ENCODE data around the gene ASXL1. TPM values are rescaled to one million over a fixed set of nuclear protein-coding genes. Genes with fewer than 3 reads are reported as not detected.
A peak's percentile ranks its signal among the peaks of the same experiment; 100 is the strongest.

ASXL1 gene
- total RNA-seq, 1 donor from 2014 or later: 71.9 TPM

- Histone ChIP-seq H3K36me3 (no peaks in the 10 kb centered on the region), H3K27me3 (ENCODE audit: low read depth) (no peaks in the 10 kb centered on the region), H3K4me3 (peak overlapping the region; percentile 83), H3K27ac (peak overlapping the region; percentile 97), H3K9me3 (no peaks in the 10 kb centered on the region), H3K4me1 (peaks cover 33% of the 10 kb centered on the region)
- no peak for TF ChIP-seq CTCF (IDR thresholded peaks at IDR 0.05)
- no peak for ATAC-seq
- intact Hi-C loops (cut with DNase I): no loop called here
- DNase-seq: no peak
Measured at GRCh38 chr20:32356622-32357374, 1.3 kb upstream of the ASXL1 start.

DNA sequence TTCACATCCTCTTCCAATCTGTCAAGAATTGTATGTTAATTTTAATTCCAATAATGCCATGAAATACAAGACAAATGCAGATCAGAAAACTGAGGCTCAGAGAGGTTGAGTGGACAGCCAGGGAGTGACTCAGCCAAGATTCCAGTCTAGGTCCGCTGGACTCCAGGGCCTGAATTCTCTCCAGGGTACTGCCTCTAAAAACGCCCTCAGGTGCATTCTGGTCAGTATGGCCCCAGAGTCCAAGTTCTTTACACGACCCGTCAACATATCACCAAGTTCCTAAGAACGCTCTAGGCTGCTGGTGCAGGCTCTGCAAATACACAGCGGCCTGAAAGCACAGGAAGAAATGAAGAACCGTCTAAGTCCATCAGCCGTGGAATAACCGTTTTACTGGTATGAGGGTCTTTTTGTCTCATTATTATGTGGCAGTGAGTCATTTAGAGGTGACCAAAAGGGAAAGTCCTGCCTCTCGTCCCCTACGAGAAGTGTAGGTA lies 709 bp upstream of the ASXL1 start:
- Histone ChIP-seq H3K9me3 (no peaks in the 10 kb centered on the region), H3K36me3 (no peaks in the 10 kb centered on the region), H3K4me1 (peaks cover 38% of the 10 kb centered on the region), H3K27ac (peak overlapping the region; percentile 97), H3K4me3 (peak overlapping the region; percentile 83), H3K27me3 (ENCODE audit: low read depth) (no peaks in the 10 kb centered on the region)
- intact Hi-C loops (cut with DNase I): no loop called here
- no peak for TF ChIP-seq CTCF (IDR thresholded peaks at IDR 0.05)
- DNase-seq (no peak), ATAC-seq (peak; percentile 22 to 32)

DNA sequence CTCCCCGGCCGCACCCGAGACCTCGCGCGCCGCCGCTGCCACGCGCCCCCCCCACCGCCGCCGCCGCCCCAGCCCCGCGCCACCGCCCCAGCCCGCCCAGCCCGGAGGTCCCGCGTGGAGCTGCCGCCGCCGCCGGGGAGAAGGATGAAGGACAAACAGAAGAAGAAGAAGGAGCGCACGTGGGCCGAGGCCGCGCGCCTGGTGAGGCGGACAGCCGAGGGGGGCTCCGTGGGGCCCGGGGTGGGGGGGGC lies 426 bp downstream of the ASXL1 start:
- peaks cover 48% of the 10 kb centered on the region for H3K4me1 ChIP-seq
- H3K9me3 ChIP-seq: no peaks in the 10 kb centered on the region
- DNase-seq: no peak
- no peak for ATAC-seq
- peak overlapping the region; percentile 97 for H3K27ac ChIP-seq
- no peak for TF ChIP-seq CTCF (IDR thresholded peaks at IDR 0.05)
- no peaks in the 10 kb centered on the region for H3K36me3 ChIP-seq
- H3K4me3 ChIP-seq: peak overlapping the region; percentile 83
- intact Hi-C loops (cut with DNase I): no loop called here
- no peaks in the 10 kb centered on the region for H3K27me3 ChIP-seq (ENCODE audit: low read depth)

GRCh38 chr20:32358883-32359632 lies 927 bp downstream of the ASXL1 start:
- intact Hi-C loops (cut with DNase I): no loop called here
- Histone ChIP-seq H3K27me3 (ENCODE audit: low read depth) (no peaks in the 10 kb centered on the region), H3K4me3 (peak overlapping the region; percentile 83), H3K36me3 (no peaks in the 10 kb centered on the region), H3K9me3 (no peaks in the 10 kb centered on the region), H3K4me1 (peaks cover 53% of the 10 kb centered on the region), H3K27ac (peak overlapping the region; percentile 97)
- peak; percentile 81 for DNase-seq
- no peak for TF ChIP-seq CTCF (IDR thresholded peaks at IDR 0.05)
- peak; percentile 56 to 72 for ATAC-seq

DNA sequence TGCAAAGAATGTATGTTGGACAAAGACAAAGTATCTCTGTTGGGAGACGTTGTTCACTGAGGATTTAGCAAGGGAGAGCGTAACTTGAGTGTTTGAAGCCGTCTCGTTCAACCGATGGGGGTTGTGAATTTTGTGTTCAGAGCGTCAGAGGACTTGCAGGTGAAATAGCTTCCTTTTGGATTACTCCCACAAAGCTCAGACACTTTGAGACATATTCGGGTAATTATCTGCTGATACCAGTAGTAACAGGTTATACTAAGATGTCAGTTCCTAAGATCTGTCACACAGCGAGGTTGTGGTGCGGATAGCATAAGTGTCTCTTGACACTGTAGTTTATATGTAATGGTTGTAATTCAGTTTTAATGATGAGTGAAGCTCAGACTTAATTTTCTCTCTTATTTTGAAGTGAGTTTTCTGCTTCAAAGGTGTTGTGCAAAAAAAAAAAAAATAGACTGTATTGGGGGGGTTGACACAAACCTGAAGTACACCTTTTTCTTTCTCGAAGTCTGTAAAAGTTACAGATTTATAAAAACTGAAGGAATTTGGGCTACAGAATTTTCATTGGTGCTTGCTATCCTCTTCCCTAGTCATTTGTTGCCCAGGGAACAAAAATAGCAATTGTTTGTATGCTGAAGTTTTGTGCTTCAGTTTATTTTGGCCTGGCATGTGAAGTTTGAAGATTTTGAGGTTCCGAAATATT lies 1.7 kb downstream of the ASXL1 start:
- DNase-seq (no peak), ATAC-seq (no peak)
- Histone ChIP-seq H3K9me3 (no peaks in the 10 kb centered on the region), H3K4me3 (peak overlapping the region; percentile 83), H3K27me3 (ENCODE audit: low read depth) (no peaks in the 10 kb centered on the region), H3K36me3 (no peaks in the 10 kb centered on the region), H3K4me1 (peaks cover 60% of the 10 kb centered on the region), H3K27ac (peak overlapping the region; percentile 97)
- no peak for TF ChIP-seq CTCF (IDR thresholded peaks at IDR 0.05)
- intact Hi-C loops (cut with DNase I): no loop called here
